ENCODE measurements around the gene UBAP1L. TPM values are rescaled to one million over a fixed set of nuclear protein-coding genes. Genes with fewer than 3 reads are reported as not detected.
A peak's percentile ranks its signal among the peaks of the same experiment; 100 is the strongest.
"Not testable (repeated sequence)": the region's sequence is repeated elsewhere in the genome, so short reads cannot be mapped to it uniquely, and the experiment has no call there.

UBAP1L gene
- total RNA-seq, 2 donors from 2014 or later, result 2.2 to 4.8 TPM

DNA sequence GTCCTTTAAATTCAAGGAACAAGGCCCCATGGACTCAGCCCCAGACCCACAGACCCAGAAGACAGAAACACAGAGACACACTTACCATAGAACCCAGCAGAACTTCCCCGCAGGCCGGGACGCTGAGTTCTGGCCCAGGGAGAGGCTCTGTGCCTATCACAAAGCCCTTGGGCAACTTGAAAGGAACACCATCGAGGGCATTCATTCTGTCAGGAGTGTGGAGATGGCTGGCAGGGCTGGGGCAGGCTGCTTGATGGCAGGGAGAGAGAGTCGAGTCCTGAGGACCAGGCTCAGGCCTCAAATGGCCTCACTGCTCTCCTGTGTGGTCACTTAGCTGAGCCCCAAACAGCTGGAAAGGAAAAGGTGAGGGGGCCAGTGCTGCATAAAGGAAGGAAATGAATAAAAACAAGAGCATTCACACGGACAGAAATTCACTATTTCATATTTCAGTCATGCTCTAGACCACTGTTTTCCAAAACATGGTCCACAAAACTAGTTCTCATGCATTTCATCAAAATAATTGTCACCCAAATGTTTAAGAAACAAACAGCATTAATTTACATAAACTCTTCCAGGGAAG lies 8.9 kb downstream of the UBAP1L start:
- Mint-ChIP-seq H3K27ac (peak overlapping the region; percentile 63 to 70), H3K9me3 (no peaks in the 10 kb centered on the region), H3K36me3 (peaks cover 0 to 7% of the 10 kb centered on the region in 2 donors)
- DNase-seq (ENCODE audit: low spot score in 2 of 2), result peak in 1 of 2 donors; percentile 48
- peak in 1 of 2 donors; percentile 26 for ATAC-seq

- ATAC-seq (no peak), DNase-seq (ENCODE audit: low spot score in 2 of 2) (no peak)
- H3K27ac Mint-ChIP-seq, result no peak overlapping the region
- H3K36me3 Mint-ChIP-seq, result peaks cover 0 to 7% of the 10 kb centered on the region in 2 donors
- no peaks in the 10 kb centered on the region for H3K9me3 Mint-ChIP-seq
These were observed 10.0 kb downstream of the UBAP1L start for GRCh38 chr15:65105038-65105437.

GRCh38 chr15:65102912-65103311 lies 12.1 kb downstream of the UBAP1L start:
- ATAC-seq, result no peak
- Mint-ChIP-seq H3K27ac (peak overlapping the region in 1 of 2 donors; percentile 4), H3K36me3 (peaks cover 0 to 7% of the 10 kb centered on the region in 2 donors), H3K9me3 (no peaks in the 10 kb centered on the region)
- DNase-seq (ENCODE audit: low spot score in 2 of 2), result no peak

- ATAC-seq, result no peak
- Mint-ChIP-seq H3K27ac (peak overlapping the region in 1 of 2 donors; percentile 6), H3K36me3 (peaks cover 0 to 7% of the 10 kb centered on the region in 2 donors), H3K9me3 (no peaks in the 10 kb centered on the region)
- DNase-seq (ENCODE audit: low spot score in 2 of 2), result peak in 1 of 2 donors; percentile 44
These were observed 12.9 kb downstream of the UBAP1L start for GRCh38 chr15:65101891-65102708.

- Mint-ChIP-seq H3K36me3 (peaks cover 0 to 7% of the 10 kb centered on the region in 2 donors), H3K9me3 (no peaks in the 10 kb centered on the region), H3K27ac (peak overlapping the region in 1 of 2 donors; percentile 6)
- DNase-seq (ENCODE audit: low spot score in 2 of 2), result peak; percentile 40 to 75
- peak in 1 of 2 donors; percentile 38 for ATAC-seq
These were observed 13.5 kb downstream of the UBAP1L start for GRCh38 chr15:65101411-65101890.

DNA sequence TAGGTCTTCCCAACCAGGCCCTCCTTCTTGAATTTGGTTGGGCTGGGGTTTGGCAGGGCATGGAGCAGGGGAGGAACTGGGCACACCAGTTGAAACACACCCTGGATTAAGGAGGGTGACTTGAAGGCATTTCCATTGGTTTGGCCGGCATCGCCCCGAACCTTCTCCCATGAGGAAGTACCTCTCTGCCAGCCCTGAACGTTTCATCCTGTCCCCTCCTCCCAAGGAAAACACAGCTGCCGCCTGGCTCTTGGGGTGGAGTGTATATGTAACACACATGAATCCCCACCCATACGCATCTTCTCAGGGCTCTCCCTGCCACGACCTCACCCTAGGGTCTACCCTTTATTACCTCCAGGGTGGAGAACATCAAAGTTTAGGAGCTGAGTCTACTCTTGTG lies 14.6 kb downstream of the UBAP1L start:
- Mint-ChIP-seq H3K36me3 (peaks cover 0 to 7% of the 10 kb centered on the region in 2 donors), H3K9me3 (no peaks in the 10 kb centered on the region), H3K27ac (peak overlapping the region in 1 of 2 donors; percentile 82)
- DNase-seq (ENCODE audit: low spot score in 2 of 2) (peak in 1 of 2 donors; percentile 28), ATAC-seq (no peak)

DNA sequence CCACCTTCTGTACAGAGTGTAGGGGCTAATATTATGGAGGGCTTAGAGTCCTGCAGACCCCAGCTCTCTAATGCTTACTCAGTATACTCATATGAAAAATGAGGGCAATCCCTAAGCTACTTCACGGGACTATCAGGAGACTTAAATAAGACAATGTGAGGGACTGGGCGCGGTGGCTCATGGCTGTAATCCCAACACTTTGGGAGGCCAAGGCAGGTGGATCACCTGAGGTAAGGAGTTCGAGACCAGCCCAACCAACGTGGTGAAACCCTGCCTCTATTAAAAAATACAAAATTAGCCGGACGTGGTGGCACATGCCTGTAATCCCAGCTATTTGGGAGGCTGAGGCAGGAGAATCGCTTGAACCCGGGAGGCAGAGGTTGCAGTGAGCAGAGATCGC lies 15.2 kb downstream of the UBAP1L start:
- not testable (repeated sequence) for H3K36me3 Mint-ChIP-seq; H3K27ac Mint-ChIP-seq; ATAC-seq; H3K9me3 Mint-ChIP-seq; DNase-seq (ENCODE audit: low spot score in 2 of 2)

DNA sequence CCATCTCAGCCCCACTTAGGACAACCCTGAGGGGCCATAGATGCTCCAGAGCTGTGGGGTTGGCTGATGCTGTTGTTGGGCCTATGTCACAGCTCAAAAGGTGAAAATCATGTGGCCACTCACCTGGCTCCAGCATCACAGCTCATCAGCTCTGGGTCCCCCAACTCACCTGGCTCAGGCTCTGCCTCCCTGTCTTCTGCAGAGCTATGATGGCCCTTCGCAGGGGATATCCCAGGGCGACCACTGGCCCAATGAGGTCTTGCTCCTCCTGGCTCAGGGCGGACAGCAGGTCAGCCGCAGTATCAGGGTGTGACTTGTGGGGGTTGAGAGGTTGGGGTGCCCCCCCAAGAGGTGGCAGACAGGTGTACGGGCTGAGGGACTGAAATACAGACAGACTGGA lies 15.7 kb downstream of the UBAP1L start:
- Mint-ChIP-seq H3K9me3 (no peaks in the 10 kb centered on the region), H3K27ac (no peak overlapping the region), H3K36me3 (peaks cover 0 to 7% of the 10 kb centered on the region in 2 donors)
- DNase-seq (ENCODE audit: low spot score in 2 of 2) (peak in 1 of 2 donors; percentile 13), ATAC-seq (no peak)

DNA sequence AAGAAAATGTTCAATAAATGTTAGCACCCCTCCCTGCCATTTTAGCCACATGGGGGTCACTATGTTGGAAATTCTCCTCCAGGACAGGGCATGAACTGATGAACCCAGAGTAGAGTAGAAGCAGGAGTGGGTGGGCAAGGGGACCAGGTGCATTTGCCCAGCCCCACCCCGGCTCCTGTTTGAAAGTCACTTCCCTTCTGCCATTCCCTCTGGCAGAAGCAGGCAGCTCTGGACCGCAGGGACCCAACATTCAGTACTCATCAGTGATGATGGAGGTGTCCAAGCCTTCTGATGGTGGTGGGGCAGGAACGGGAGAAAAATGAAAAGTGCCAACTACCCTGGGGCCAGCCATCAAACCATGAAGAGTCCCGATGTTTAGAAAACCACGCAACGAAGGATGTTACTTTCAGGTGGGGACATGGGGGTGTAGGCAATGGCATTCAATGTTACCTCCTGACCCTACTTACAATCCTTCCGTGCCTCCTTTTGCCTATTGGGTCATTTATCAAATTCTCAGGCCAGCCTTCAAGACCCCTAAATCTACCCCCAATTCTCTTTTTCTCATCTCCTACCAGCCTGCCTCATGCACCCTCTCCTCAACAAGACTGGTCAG lies 17.2 kb downstream of the UBAP1L start:
- Mint-ChIP-seq H3K36me3 (peaks cover 0 to 7% of the 10 kb centered on the region in 2 donors), H3K27ac (peak overlapping the region in 1 of 2 donors; percentile 3), H3K9me3 (no peaks in the 10 kb centered on the region)
- ATAC-seq (no peak), DNase-seq (ENCODE audit: low spot score in 2 of 2) (peak in 1 of 2 donors; percentile 37)

DNA sequence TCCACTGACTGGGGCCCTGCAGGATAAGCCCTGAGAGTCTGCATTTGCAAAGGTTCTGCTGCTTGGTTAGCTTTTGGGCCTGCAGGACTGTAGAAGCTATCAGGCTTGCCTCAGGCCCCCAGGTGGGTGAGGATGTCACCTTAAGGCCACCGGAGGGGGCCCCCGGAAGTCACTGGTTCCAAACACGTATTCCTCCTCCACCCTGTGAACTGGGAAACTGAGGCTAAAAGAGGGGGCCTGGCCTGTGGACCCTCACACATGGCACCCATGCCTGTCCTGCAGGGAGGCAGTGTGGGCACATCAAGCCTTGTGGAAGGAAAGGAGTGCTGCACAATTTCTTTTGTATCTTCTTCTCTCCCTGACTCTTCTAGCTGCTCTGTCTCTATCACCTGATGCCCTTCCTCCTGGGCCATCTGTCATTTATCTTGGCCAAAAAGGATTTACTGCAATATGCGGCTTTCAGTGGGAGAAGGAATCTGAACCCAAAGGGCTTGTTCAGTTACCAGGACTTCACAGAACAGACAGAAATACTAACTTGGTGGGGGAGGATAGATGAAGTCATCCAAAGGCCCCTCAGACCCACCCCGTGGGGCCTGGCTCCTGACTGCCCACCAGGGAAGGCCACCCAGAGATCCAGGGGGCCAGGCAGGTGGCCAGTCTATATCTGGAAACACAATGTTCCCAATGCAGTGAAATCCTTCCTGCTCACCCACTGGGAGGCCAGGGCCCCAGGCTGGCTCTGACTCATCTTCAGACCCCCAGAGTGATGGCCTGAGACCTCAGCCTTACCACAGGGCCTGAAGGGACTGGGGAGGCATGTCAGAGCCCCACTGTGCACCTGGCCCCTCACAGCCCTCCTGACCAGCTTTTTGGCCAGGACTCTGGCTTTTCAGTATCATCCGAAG lies 18.3 kb downstream of the UBAP1L start:
- Mint-ChIP-seq H3K9me3 (no peaks in the 10 kb centered on the region), H3K27ac (peak overlapping the region in 1 of 2 donors; percentile 67), H3K36me3 (peaks cover 0 to 6% of the 10 kb centered on the region in 2 donors)
- ATAC-seq (no peak), DNase-seq (ENCODE audit: low spot score in 2 of 2) (no peak)

GRCh38 chr15:65095747-65096104 lies 19.3 kb downstream of the UBAP1L start:
- Mint-ChIP-seq H3K27ac (no peak overlapping the region), H3K9me3 (no peaks in the 10 kb centered on the region), H3K36me3 (no peaks in the 10 kb centered on the region)
- no peak for ATAC-seq
- no peak for DNase-seq (ENCODE audit: low spot score in 2 of 2)

DNA sequence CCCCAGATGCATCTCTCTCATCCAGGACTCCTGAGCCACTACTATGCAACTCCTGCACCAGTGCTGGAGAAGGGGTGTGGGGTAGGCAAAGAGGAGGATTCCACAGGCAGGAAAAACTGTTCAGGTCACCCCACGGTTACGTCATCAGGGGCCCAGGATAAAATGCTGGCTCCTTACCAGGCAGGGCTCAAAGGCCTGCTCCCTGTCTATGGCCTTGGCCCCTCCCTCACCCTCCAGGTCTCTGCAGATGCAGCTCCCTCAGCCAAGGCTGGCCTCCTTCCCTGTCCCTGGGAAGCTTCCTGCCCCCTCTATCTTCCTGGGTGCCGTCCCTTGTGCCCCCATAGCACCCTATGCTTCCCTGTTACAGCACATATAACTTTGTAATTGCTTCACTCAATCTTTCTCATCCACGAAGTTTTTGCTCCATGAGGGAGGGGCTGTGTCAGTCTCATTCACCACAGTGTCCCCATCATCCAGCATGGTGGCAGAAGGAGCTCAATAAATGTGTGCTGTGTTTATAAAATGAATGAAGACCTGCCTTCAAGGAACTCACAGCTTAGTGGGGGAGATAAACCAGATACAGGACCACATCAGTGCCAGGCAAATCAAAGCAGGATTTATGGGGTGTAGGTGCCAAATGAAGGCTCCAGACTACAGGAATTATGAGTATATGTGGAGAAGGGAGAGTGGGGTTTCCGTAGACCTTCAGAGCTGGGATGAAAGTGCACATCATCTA lies 19.8 kb downstream of the UBAP1L start:
- Mint-ChIP-seq H3K9me3 (no peaks in the 10 kb centered on the region), H3K27ac (peak overlapping the region in 1 of 2 donors; percentile 48), H3K36me3 (no peaks in the 10 kb centered on the region)
- DNase-seq (ENCODE audit: low spot score in 2 of 2) (no peak), ATAC-seq (no peak)

DNA sequence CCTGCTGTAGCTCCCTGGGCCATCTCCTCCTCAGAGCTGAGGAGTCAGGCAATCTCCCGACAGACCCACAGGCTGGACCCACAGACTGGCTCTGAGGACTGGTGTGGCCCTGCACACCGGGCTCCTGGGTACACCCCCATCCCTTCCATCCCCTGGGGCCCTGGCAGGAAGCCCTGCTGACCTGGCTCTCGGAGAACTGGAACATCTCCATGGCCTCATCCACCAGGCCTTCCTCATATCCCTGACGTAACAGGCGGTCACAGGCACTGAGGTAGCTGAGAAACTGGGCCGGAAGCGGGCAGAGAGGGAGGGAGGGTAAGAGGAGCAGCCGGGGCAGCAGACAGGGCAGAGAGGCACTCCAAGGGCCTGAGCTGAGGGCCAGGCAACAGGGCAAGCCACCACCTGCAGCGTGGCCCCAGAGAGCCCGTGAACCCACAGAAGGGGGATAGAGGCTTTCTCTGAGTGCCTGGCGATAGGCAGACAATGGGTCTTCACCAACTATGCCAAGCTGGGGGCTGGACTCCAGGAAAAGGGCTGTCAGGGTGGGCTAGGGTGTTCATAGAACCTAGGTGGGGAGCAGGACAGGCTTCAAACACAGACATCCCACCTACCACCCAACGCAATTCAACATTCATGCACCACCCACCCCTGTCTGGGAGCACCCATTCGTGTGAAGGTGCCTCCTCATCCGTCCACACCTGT lies 20.6 kb downstream of the UBAP1L start:
- DNase-seq (ENCODE audit: low spot score in 2 of 2) (no peak), ATAC-seq (no peak)
- no peaks in the 10 kb centered on the region for H3K9me3 Mint-ChIP-seq
- no peaks in the 10 kb centered on the region for H3K36me3 Mint-ChIP-seq
- H3K27ac Mint-ChIP-seq, result peak overlapping the region in 1 of 2 donors; percentile 60

GRCh38 chr15:65093793-65094170 lies 21.2 kb downstream of the UBAP1L start:
- not testable (repeated sequence) for DNase-seq (ENCODE audit: low spot score in 2 of 2); H3K9me3 Mint-ChIP-seq; H3K36me3 Mint-ChIP-seq; ATAC-seq
- peak overlapping the region; percentile 18 to 81 for H3K27ac Mint-ChIP-seq
